ENCODE data around the gene NOL3.

NOL3 gene

DNA sequence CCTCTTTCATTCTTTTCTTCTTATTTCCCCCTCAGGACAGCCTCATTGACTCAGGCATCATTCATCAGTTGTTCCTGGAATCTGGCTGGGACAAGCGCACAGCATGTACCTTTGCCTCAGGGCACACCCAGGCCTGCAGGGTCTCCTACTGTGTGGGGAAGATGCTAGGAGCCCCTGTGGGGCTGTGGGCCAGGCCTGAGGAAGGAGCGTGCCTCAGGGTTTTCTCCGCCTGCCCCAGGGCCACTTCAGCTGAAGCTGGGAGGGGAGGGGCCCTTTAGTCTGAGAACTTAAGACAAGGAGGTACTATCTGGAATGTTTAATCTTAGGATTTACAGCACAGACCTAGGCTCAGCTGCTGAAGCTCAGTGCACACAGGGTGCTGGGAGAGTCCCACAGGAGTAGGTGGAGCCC, 36.5 kb downstream of the NOL3 start:
- DNase-seq (ENCODE audit: low spot score): no peak

DNA sequence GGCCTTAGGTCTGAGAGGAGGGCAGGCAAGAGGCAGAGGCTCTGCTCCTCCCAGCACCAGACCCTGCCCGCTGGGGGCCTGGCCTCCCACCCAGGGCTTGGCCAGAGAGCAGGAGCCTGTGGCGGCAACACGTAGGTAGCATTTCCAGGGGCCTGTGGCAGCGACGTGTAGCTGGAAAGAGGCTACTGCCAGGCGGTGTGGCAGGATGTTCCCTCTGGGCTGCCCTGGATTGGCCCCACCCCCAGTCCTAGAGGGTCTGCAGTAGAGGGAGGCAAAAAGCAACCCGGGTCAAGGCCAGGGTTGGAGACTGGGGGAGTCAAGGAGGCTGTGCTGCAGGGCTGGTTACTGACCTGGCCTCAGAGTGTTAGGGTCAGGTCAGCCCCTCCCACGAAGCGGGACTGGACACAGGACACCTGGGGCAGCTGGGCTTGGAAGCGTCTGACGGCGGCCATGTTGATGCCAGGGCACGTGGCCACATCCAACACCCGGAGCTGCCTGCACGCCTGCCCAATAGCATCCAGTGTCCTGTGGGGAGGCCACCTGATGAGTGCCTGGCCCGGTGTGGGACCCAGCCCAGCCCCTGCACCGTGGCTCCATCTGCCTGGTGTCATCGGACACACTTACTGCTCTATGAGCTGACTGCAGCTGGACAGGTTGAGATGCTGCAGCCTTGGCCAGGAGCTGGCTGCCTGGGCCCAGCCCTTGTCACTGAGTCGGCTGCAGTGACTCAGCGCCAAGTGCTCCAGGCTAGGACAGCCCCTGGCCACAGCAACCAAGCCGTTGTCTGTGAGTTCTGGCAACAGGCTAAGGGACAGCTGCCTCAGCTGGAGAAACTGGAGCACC, 37.1 kb downstream of the NOL3 start:
- DNase-seq (ENCODE audit: low spot score): no peak

DNA sequence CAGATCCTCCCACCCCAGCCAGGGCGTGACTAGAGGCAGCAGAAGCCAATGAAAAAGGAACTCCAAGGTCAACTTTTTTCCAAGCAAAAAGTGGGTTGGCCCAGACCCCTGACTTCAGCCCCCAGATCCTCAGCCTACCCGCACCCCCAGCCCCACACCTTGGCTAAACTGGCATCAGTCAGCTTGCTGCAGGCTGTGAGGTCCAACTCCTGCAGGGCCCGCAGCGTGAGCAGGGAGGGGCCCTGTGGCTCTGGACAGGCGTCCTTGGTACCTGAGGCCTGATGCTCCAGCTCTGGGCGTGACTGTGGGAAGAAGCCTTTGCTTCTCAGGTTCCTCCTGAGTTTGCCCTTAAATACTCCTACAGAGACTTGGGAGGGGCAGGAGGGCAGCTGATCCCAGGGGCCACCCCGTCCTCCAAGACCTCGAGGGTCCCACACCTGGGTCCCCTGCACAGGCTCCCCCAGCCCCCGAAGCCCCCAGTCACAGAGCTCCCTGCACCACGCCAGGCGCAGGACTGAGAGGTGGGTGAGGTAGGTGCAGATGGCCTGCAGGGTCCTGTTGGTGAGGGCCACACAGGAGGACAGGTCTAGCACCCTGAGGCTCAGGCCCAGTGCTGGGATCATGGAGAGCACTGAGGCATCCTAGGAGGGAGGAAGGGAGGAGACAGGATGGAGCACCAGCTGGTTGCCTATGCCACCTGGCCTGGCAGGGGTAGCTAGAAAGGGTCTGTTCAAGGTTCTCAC, 38.0 kb downstream of the NOL3 start:
- DNase-seq (ENCODE audit: low spot score): no peak

DNA sequence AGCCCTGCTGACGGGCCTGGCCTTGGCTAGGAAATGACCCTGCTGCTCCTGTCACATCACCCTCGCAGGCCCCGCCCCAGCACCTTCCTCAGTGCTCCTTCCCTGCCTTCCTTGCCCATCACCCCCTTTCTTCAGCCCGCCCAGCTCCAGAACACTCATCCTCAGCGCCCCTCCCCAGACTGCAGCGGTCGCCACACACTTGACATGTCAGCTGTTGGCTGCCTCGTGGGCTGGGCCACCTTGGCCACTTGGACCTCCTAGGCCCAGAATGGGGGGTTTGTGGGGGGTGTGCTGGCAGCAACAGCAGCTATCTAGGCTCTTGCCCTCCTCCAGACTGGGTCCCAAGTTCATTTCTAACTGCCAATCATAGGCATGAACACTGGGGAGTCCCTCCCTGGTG, 39.2 kb downstream of the NOL3 start:
- DNase-seq (ENCODE audit: low spot score): no peak

DNA sequence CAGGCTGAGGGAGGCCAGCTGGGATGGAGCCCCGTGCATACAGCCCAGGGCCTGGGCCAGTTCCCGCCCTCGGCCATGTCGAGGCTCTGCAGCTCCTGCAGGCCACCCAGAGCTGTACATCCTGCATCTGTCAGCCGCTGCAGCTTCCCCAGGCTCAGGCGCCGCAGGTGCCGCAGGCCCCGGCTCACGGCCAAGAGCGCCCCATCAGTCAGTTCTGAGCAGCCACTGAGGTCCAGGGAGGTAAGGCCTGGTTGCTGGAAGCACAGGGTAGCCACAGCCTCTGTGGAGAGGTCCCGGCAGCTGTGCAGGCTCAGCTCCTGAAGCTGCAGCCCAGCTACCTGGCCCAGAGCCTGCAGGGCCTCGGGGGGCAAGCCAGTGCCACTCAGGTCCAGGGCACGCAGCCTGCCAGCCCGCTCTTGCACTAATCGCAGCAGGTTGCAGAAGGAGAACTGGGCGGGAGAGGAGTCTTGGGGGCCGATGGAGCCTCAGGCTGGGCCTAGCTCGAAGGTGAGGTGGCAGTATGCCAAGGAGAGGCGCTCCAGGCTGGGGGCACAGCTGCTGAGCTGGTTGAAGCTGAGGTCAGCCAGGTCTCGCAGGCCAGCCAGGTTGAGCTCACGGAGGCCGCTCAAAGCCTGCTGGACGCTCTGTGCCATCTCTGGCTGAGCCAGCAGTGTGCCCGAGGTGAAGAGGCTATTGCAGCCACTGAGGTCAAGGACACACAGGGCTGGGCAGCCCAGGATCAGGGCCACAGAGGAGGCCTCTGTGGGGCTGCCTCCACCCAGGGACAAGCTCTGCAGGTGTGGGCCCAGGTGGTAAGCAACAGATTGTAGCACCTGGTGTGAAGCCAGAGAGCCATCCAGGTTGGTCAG, 40.0 kb downstream of the NOL3 start:
- no peak for DNase-seq (ENCODE audit: low spot score)

DNA sequence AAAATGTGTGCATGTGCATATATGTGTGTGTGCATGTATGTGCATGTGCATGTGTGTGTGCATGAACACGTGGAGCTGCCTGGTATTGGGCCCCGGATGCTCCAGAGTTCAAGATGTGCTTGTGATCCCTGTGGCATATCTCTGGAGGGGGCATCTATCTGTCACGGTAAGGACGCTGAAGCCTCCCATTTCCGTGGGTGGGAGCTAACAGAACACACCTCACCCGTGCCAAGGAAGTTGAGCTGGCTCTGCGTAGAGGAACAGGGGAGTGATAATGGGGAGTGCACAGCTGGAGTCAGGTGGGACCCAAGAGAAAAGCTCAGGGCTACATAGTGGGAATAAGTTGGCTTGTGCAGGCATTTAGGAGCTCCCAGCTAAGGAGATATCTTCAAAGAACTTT, 41.3 kb downstream of the NOL3 start:
- no peak for DNase-seq (ENCODE audit: low spot score)

DNA sequence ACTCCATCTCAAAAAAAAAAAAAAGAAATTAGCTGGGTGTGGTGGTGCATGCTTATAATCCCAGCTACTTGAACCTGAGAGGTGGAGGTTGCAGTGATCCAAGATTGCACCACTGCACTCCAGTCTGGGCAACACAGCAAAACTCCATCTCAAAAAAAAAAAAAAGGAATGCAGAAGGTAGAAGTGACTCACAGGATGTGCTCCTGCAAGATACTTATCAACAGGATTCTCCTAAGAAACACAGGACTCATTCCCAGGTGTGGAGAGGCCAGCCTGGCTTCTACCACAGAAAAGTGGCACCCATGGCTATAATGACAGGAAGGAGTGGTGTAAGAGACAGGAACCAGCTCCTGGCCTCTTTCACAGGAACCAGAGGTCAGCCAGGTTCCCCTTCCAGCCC, 42.4 kb downstream of the NOL3 start:
- DNase-seq (ENCODE audit: low spot score): no peak

DNA sequence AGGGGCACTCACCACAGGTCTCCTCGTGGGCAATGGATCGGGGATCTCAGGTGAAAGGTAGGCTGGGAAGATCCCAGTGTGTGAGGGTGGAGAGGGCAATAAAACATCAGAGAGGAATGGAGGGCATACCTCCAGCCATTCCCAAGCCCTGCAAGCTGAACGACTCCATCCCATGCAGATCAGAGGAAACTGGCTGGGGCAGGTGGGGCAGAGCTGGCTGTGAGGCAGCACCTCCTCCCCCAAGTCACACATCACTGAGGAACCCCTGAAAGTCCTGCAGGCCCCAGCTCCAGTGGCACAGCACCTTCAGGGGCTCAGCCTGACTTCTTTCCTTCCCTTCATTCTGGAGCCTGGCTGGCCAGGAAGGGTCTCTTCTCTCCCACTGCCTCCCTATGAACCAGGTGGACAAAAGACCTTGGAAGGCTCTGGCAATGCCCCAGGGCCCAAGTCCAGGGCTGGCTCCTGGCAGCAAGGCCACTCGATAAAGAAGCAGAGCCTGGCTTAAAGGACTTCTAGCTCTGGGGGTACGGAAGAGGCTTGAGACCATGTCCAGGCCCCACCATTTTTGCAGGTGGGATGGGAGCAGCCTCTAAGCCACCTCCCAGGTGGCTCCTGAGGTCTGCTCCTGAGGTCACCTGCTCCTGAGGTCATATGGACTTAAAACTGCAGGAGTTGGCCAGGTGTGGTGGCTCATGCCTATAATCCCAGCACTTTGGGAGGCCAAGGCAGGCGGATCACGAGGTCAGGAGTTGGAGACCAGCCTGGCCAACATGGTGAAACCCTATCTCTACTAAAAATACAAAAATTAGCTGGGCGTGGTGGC, 43.1 kb downstream of the NOL3 start:
- no peak for DNase-seq (ENCODE audit: low spot score)

DNA sequence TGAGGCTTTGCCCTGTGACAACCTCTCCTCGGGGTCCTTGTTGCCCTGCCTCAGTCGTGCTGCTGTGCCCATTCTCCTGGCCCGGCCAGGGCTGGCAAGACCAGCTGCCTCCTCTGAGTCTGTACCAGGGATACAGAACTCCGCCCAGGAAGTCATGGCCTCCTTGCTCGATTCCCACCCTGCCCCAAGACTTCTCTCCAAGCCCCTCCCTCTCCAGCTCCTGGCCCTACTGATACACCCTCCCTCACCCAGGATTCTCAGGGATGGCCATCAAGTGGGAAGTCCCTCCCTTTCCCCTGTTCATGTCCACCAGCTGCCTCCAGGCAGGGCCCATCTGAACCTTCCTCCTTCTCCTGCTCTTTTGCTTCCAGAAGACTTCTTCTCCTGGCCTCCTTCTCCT, 45.4 kb downstream of the NOL3 start:
- no peak for DNase-seq (ENCODE audit: low spot score)

DNA sequence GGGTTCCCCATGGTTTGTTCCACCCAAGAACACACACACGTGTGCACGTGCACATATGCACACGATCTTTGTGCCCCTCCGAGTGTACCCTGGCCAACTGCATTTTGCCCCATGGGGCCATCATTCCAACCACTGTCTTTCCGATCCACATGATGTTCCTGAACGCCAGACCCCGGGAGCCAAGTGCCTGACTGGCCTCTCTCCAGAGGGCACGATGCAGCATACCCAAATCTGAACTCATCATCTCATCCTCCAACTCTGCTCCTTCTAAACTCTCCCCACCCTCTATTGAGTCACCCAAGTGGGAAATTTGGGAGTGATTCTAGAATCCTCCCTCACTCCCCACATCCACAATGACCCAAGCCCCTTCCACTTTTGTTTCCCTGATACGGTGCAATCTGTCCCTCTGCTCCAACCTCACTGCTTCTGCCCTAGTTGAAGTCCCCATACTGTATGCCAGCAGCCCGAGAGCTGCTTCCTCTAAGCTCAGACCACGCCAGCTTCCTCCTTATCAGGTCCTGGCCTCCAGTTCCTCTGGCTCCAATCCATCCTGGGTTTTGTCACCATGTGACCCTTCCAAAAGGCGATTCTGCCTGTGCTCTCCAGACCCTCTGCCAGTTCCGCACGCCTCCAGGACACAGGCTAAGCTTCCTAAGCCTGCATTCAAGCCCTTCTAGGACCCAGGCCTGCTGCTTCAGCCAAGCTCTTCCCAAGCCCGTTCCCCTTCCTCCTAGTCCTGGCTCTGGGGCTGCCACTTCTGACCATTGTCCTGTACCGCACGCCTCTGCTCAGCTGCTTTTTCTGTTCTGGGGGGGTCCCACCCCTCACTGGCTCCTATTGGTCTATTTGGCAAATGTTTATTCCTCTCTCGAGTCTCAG, 46.5 kb downstream of the NOL3 start:
- no peak for DNase-seq (ENCODE audit: low spot score)

DNA sequence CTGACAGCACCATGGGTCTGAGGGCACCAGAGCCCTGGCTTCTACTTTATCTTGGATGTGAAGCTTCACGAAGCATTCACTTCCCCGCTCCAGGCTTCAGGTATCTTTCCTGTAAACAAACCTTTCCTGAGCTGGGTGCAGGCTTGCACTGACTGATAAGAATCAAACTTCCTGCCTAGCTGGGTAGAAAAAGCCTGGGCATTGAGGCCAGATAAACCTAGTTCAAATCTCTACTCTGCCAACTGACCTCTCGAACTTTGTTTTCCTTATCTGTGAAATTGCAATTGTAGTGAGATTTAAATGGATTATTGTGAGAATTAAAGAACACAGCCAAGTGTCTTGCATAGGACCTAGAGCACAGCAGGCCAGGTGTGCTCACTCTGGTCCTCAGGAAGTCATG, 53.7 kb downstream of the NOL3 start:
- no peak for DNase-seq (ENCODE audit: low spot score)

Data from HuH-7.5 (cell line).